Fibroblast of mammary gland (primary cell): ENCODE results near the gene CBLN1.

Experiments
- DNase-seq: peaks from one replicate; pipeline ENCODE4 v3.0.0-alpha.2; 2010; ENCODE audit warnings: low read depth
- H3K4me3 ChIP-seq: 2 replicates; pipeline ENCODE4 v1.5.1; 2011; ENCODE audit warnings: low read depth, mild to moderate bottlenecking, low read length, moderate library complexity; ENCODE audit not compliant: control insufficient read depth
- CTCF ChIP-seq: conservative IDR thresholded peaks from 2 replicates; pipeline ENCODE4 v1.5.1; 2011; ENCODE audit warnings: low read depth, low read length, inconsistent platforms; ENCODE audit not compliant: control insufficient read depth, insufficient read depth

The CBLN1 gene

GRCh38 chr16:49283376-49284049, 1.9 kb upstream of the CBLN1 start:
- TF ChIP-seq CTCF = no peak
- no peak overlapping the region for H3K4me3 ChIP-seq
- DNase-seq = no peak

- no peak for DNase-seq
- no peak overlapping the region for H3K4me3 ChIP-seq
- no peak for TF ChIP-seq CTCF
Measured at GRCh38 chr16:49282690-49283375, 1.2 kb upstream of the CBLN1 start.

GRCh38 chr16:49281843-49282642, 405 bp upstream of the CBLN1 start:
- H3K4me3 ChIP-seq = no peak overlapping the region
- no peak for TF ChIP-seq CTCF
- peak; percentile 54 for DNase-seq

GRCh38 chr16:49280841-49281371, 732 bp downstream of the CBLN1 start:
- no peak for DNase-seq
- no peak for TF ChIP-seq CTCF
- no peak overlapping the region for H3K4me3 ChIP-seq

GRCh38 chr16:49280105-49280741, 1.4 kb downstream of the CBLN1 start:
- no peak overlapping the region for H3K4me3 ChIP-seq
- no peak for TF ChIP-seq CTCF
- no peak for DNase-seq
